RPMI8226 (cell line): ENCODE measurements around the gene CTAGE9.
"Not testable (repeated sequence)": the region's sequence is repeated elsewhere in the genome, so short reads cannot be mapped to it uniquely, and the experiment has no call there.

Experiments
- DNase-seq: peaks from one replicate; pipeline ENCODE4 v3.0.0-alpha.2; 2015

CTAGE9 gene

GRCh38 chr6:131728296-131728939, 17.6 kb upstream of the CTAGE9 start:
- no peak for DNase-seq

- no peak for DNase-seq
Observed at GRCh38 chr6:131727868-131728267, 17.1 kb upstream of the CTAGE9 start.

- no peak for DNase-seq
Observed at GRCh38 chr6:131727467-131727866, 16.6 kb upstream of the CTAGE9 start.

GRCh38 chr6:131724114-131724513, 13.3 kb upstream of the CTAGE9 start:
- no peak for DNase-seq

- no peak for DNase-seq
Observed at GRCh38 chr6:131721161-131721560, 10.3 kb upstream of the CTAGE9 start.

- DNase-seq: no peak
Observed at GRCh38 chr6:131717836-131718542, 7.2 kb upstream of the CTAGE9 start.

GRCh38 chr6:131715567-131715966, 4.8 kb upstream of the CTAGE9 start:
- DNase-seq: not testable (repeated sequence)

GRCh38 chr6:131703905-131704304, 6.9 kb downstream of the CTAGE9 start:
- DNase-seq: not testable (repeated sequence)

- not testable (repeated sequence) for DNase-seq
Observed at GRCh38 chr6:131700851-131701250, 10.0 kb downstream of the CTAGE9 start.

GRCh38 chr6:131696956-131697355, 13.9 kb downstream of the CTAGE9 start:
- DNase-seq: no peak

- peak; percentile 48 for DNase-seq
Observed at GRCh38 chr6:131694832-131695426, 15.9 kb downstream of the CTAGE9 start.

- no peak for DNase-seq
Observed at GRCh38 chr6:131693384-131693783, 17.4 kb downstream of the CTAGE9 start.

- DNase-seq: no peak
Observed at GRCh38 chr6:131692589-131692988, 18.2 kb downstream of the CTAGE9 start.

- no peak for DNase-seq
Observed at GRCh38 chr6:131692031-131692430, 18.8 kb downstream of the CTAGE9 start.

GRCh38 chr6:131688286-131688685, 22.5 kb downstream of the CTAGE9 start:
- no peak for DNase-seq

GRCh38 chr6:131687022-131687421, 23.8 kb downstream of the CTAGE9 start:
- no peak for DNase-seq

GRCh38 chr6:131685266-131685780, 25.5 kb downstream of the CTAGE9 start:
- DNase-seq: no peak

GRCh38 chr6:131683479-131683878, 27.3 kb downstream of the CTAGE9 start:
- DNase-seq: peak; percentile 40

- DNase-seq: no peak
Observed at GRCh38 chr6:131682442-131682841, 28.4 kb downstream of the CTAGE9 start.

GRCh38 chr6:131681585-131681984, 29.2 kb downstream of the CTAGE9 start:
- no peak for DNase-seq

GRCh38 chr6:131680868-131681267, 29.9 kb downstream of the CTAGE9 start:
- DNase-seq: no peak

- DNase-seq: no peak
Observed at GRCh38 chr6:131678442-131678841, 32.4 kb downstream of the CTAGE9 start.

GRCh38 chr6:131673184-131673583, 37.6 kb downstream of the CTAGE9 start:
- no peak for DNase-seq

- DNase-seq: no peak
Observed at GRCh38 chr6:131669891-131670290, 40.9 kb downstream of the CTAGE9 start.
